Aorta (tissue), 5 donors: Measurements from ENCODE around the gene STRADA. TPM values are rescaled to one million over a fixed set of nuclear protein-coding genes. Genes with fewer than 3 reads are reported as not detected.
"Not testable (repeated sequence)": the region's sequence is repeated elsewhere in the genome, so short reads cannot be mapped to it uniquely, and the experiment has no call there.

Experiments
- ATAC-seq: fragments of 200-7000 bp; cut with Tn5 transposase; one replicate; pipeline ENCODE4 v1.9.1; 2022; ENCODE audit warnings: moderate library complexity; ENCODE audit not compliant: low FRiP score
- DNase-seq, 2 donors: peaks; one replicate each; pipeline ENCODE4 v3.0.0-alpha.2; 2020
- H3K27ac ChIP-seq, 2 donors: one replicate each; pipeline ENCODE4 v1.5.1; 2013; ENCODE audit warnings: low read length in 2 of 2, mild to moderate bottlenecking in 2 of 2, moderate library complexity in 2 of 2, control low read depth in 1 of 2, inconsistent platforms in 1 of 2, low read depth in 1 of 2
- H3K27me3 ChIP-seq, 2 donors: one replicate each; pipeline ENCODE4 v1.6.1; 2013; ENCODE audit warnings: control low read depth in 1 of 2, low read length in 1 of 2, mild to moderate bottlenecking in 1 of 2, moderate library complexity in 1 of 2; ENCODE audit not compliant: insufficient read depth in 2 of 2, control insufficient read depth in 1 of 2
- H3K36me3 ChIP-seq, 2 donors: one replicate each; pipeline ENCODE4 v1.6.1; 2013; ENCODE audit warnings: control low read depth in 1 of 2, low read length in 1 of 2, mild to moderate bottlenecking in 1 of 2; ENCODE audit not compliant: insufficient read depth in 2 of 2, control insufficient read depth in 1 of 2
- H3K4me1 ChIP-seq, 2 donors: one replicate each; pipeline ENCODE4 v1.6.1; 2013; ENCODE audit warnings: low read length in 2 of 2, control low read depth in 1 of 2, mild to moderate bottlenecking in 1 of 2, moderate library complexity in 1 of 2; ENCODE audit not compliant: insufficient read depth in 2 of 2, control insufficient read depth in 1 of 2
- H3K4me3 ChIP-seq, 2 donors: one replicate each; pipeline ENCODE4 v1.5.1; 2013; ENCODE audit warnings: low read length in 2 of 2, control low read depth in 1 of 2, mild to moderate bottlenecking in 1 of 2
- H3K9me3 ChIP-seq: one replicate; pipeline ENCODE4 v1.6.1; 2013; ENCODE audit warnings: mild to moderate bottlenecking, low read length; ENCODE audit not compliant: control insufficient read depth
- WGBS, 2 donors: extraction: QIAGEN DNeasy Blood & Tissue Kit; methylation state at CpG; one replicate each; pipeline ENCODE4 v1.1.7; 2013; 5-methylcytosine and 5-hydroxymethylcytosine counted together
- intact Hi-C, 2 donors: fragments of 100-400 bp; cut with DNase I; formaldehyde crosslinking; loops; one replicate each; pipeline versions ENCODE4 v1.14.2 to v1.15.0; 2022
- polyA plus RNA-seq, 2 donors: library from polyadenylated mRNA; stranded (reverse); fragments of 200-250 nt; gene quantifications; one replicate each; pipeline ENCODE4 v1.2.3, GENCODE V29; 2013
- total RNA-seq, 2 donors: library from RNA; stranded (reverse); fragmentation: NEBNext Ultra II Directional; extraction: Animal tissue kit (Norgen Biotek cat#: 25700); gene quantifications; one replicate each; pipeline ENCODE4 v1.2.1, GENCODE V29; 2021
- donor health status: healthy with polysubstance abuse.
- donor health status: Bipolar disorder and iron deficiency.
- donor health status: DM: no; HTN: no; CAD: no.
- donor health status: DM: no; HTN: no; CAD: no.
- donor health status: DM: yes; HTN: yes; CAD: no.

Gene STRADA
- total and polyA plus RNA-seq, 4 donors, result 10.8 to 63.8 (median 41.0) TPM

DNA sequence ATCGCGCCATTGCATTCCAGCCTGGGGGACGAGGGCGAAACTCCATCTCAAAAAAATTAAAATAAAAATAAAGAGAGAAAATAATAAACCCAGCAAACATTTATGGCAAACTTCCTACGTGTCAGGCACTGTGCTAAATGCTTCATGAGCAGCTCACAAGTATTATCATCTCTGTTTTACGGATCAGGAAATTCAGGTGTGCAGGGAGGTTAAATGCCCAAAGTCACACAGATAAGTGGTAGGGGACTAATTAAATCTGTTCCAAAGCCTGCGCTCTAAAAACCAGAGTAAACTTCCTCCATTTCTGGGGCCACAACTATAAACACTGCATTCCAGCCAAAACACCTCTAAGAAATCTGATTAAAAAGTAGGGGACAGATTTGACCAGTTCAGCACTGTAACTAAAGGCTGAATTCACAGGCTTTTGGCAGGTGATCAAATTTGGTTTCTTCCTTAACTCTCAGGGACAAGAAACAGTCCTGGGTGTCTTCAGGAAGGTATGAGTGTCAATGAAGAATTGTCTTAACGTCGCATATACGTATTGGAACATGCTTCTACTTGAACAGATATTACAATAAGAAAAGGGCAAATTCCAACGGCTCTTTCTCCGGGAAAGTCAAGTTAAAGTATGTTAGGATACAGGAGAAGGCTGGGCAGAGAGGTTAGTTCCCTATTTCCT, 996 bp downstream of the STRADA start:
- no peaks in the 10 kb centered on the region for H3K9me3 ChIP-seq
- intact Hi-C loops, result loop anchor here in 1 of 2 donors (5.0 kb wide), 1 partner anchor 63 kb away; no protein-coding TSS in a partner anchor
- ATAC-seq, result no peak
- WGBS, 2 donors, result 36 to 38% methylated on average over 12 of the region's 12 CpGs
- peak overlapping the region; percentile 56 to 60 for H3K4me3 ChIP-seq
- H3K4me1 ChIP-seq, result no peaks in the 10 kb centered on the region
- H3K27me3 ChIP-seq, result no peaks in the 10 kb centered on the region
- peak overlapping the region in 1 of 2 donors; percentile 84 for H3K27ac ChIP-seq
- no peak for DNase-seq
- H3K36me3 ChIP-seq, result no peaks in the 10 kb centered on the region

DNA sequence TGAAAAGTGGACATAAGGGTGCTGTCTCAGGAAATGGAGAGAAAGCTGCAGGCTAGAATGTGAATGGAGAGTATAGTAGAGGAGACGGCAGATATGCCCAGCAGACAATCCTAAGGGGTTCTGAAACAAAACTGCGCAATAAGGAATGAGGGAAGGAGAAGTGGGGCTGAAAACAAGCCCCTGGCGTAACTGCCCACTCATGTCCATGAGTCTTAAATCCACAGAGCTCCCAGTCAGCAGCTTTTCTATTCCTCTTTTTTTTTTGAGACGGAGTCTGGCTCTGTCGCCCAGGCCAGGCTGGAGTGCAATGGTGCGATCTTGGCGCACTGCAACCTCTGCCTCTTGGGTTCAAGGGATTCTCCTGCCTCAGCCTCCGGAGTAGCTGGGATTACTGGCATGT, 5.9 kb downstream of the STRADA start:
- no peak for DNase-seq
- H3K9me3 ChIP-seq, result no peaks in the 10 kb centered on the region
- no peaks in the 10 kb centered on the region for H3K36me3 ChIP-seq
- no peak for ATAC-seq
- no peaks in the 10 kb centered on the region for H3K4me1 ChIP-seq
- intact Hi-C loops, result no loop called here
- H3K27me3 ChIP-seq, result no peaks in the 10 kb centered on the region
- no peak overlapping the region for H3K27ac ChIP-seq
- 95 to 96% methylated on average over 8 of the region's 8 CpGs for WGBS, 2 donors
- H3K4me3 ChIP-seq, result no peak overlapping the region

DNA sequence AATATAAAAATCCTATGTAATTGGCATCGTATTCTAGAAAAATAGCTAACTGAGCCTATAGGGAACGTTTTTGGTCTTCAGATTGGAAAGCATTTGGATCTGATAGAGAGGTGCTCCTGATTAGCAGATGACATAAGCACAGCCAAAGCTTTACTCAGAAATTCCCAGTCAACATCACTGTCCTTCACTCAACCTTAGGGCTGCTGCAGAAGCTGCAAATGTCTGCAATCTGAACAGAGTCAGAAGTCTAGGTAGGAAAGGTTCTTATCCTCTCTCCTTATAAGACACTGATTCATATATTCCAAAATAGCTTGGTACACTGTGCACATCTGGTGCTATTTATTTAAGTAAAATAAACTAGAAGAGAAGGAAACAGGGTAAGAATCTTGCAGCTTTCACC, 19.2 kb downstream of the STRADA start:
- no peak overlapping the region for H3K27ac ChIP-seq
- no peak for DNase-seq
- no peaks in the 10 kb centered on the region for H3K27me3 ChIP-seq
- WGBS, 2 donors, result 46 to 55% methylated on average over 2 of the region's 2 CpGs
- no peak for ATAC-seq
- H3K4me3 ChIP-seq, result no peak overlapping the region
- H3K9me3 ChIP-seq, result no peaks in the 10 kb centered on the region
- no peaks in the 10 kb centered on the region for H3K36me3 ChIP-seq
- no peaks in the 10 kb centered on the region for H3K4me1 ChIP-seq
- intact Hi-C loops, result no loop called here

DNA sequence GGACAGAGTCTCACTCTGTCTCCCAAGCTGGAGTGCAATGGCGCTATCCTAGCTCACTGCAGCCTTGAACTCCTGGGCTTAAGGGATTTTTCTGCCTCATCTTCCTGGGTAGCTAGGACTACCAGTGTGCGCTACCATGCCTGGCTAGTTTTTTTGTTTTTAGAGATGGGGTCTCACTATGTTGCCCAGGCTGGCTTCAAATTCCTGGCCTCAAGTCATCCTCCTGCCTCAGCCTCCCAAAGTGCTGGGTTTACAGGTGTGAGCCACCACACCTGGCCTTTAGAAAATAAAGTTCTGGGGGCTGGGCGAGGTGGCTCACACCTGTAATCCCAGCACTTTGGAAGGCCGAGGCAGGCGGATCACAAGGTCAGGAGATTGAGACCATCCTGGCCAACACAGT, 21.4 kb downstream of the STRADA start:
- H3K27me3 ChIP-seq, H3K36me3 ChIP-seq, H3K27ac ChIP-seq, ATAC-seq, H3K4me1 ChIP-seq, intact Hi-C loops, H3K9me3 ChIP-seq, DNase-seq, H3K4me3 ChIP-seq: not testable (repeated sequence)
- 96 to 100% methylated on average over 5 of the region's 5 CpGs for WGBS, 2 donors

DNA sequence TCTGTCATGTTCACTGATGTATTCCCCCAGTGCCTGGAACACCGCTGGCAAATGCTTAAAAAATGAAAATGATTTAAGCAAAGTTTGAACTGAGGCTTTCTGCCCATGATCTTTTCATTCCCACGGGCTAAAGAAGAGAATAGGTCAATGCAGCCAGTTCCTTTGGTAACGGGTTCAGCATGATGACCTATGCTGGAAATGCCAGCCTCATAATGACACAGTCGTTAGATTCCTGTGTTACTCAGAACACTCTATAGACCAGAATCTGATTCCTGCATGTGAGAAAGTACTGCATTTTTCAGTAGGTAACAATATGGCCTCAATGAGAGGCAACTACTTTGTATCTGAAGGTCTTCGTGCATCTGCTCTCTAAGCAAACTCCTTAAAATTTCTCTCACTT, 22.6 kb downstream of the STRADA start:
- H3K36me3 ChIP-seq, result no peaks in the 10 kb centered on the region
- no peak overlapping the region for H3K27ac ChIP-seq
- H3K4me3 ChIP-seq, result no peak overlapping the region
- ATAC-seq, result no peak
- no peaks in the 10 kb centered on the region for H3K9me3 ChIP-seq
- WGBS, 2 donors, result 52 to 62% methylated on average over 5 of the region's 5 CpGs
- intact Hi-C loops, result no loop called here
- H3K27me3 ChIP-seq, result no peaks in the 10 kb centered on the region
- H3K4me1 ChIP-seq, result no peaks in the 10 kb centered on the region
- no peak for DNase-seq

DNA sequence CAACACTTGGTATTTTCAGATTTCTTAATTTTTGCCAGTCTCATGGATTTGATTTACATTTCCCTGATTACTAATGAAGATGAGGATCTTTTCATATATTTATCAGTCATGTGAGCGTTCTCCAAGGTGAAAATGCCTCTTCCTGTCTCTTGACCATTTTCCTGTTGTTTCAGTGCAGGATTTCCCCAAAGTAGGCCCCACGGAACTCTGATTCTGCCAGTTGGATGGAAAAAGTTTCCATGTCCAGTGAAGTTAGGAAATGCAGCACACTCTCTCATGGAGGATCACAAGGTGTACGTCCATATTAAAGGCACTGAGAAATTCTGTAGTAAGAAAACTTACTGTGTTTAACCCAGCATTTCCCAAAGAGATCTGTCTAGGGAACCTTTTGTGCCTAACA, 25.2 kb downstream of the STRADA start:
- Histone ChIP-seq H3K36me3 (peaks cover 0 to 3% of the 10 kb centered on the region in 2 donors), H3K9me3 (no peaks in the 10 kb centered on the region), H3K4me1 (no peaks in the 10 kb centered on the region), H3K27ac (no peak overlapping the region), H3K4me3 (no peak overlapping the region), H3K27me3 (no peaks in the 10 kb centered on the region)
- ATAC-seq (no peak), DNase-seq (no peak)
- intact Hi-C loops, result no loop called here
- 90 to 94% methylated on average over 3 of the region's 3 CpGs for WGBS, 2 donors

DNA sequence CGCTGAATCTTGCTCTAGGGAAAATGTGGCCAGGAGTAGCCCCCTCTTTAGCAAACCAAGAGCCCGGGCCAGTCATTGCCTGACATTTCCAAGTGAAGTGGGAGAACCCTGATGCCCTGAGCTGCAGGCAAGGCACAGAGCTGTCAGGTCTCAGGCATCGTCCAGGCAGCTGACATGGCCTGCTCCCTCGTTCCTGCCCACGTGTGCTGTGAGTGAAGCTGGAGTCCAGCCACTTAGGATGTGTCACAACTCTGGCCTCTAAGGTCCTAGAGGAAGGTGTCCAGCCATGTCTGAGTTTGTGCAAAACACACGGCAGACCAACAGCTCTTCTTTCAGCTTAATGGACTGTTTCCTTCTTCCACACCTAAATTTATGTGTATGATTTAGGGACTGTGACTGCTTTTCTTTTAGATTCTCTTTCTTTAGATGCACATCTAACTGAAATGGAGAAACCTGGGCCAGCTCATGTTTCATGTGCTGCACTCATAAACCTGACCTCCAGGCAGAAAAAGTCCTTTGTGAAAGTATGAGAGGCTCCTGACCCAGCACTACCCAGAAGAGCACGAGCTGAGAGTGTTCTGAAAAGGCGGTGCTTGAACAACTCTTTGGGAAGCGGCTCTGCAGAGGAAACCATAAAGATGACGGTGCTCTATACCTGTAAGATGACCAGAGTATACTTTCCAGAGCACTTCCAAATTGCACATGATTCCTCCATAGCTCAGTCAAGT, 26.9 kb downstream of the STRADA start:
- intact Hi-C loops, result no loop called here
- H3K27me3 ChIP-seq, result no peaks in the 10 kb centered on the region
- WGBS, 2 donors, result 58 to 62% methylated on average over 10 of the region's 10 CpGs
- H3K36me3 ChIP-seq, result peaks cover 3 to 7% of the 10 kb centered on the region in 2 donors
- no peak overlapping the region for H3K4me3 ChIP-seq
- ATAC-seq, result peak; percentile 22
- no peaks in the 10 kb centered on the region for H3K4me1 ChIP-seq
- H3K27ac ChIP-seq, result no peak overlapping the region
- no peak for DNase-seq
- no peaks in the 10 kb centered on the region for H3K9me3 ChIP-seq

DNA sequence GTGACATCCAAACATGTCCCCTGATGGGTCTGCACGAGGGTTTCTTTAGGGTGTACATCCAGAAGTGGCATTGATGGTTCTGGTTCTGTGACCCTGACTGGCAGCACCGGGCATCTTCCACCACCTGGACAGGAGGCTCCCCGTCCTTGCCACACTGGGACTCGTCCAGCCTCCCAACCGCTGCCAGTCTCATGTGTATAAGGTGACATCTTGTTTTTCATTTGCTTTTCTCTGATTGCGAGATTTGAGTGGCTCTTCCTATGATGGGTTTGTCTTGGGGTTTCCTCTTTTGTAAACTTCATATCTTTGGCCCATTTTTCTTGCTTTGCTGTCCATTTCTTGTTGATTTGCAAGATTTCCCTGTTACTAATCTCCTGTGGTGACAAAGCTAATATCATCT, 32.5 kb downstream of the STRADA start:
- Histone ChIP-seq H3K27ac (no peak overlapping the region), H3K9me3 (no peaks in the 10 kb centered on the region), H3K4me3 (no peak overlapping the region), H3K36me3 (peaks cover 3 to 15% of the 10 kb centered on the region in 2 donors), H3K27me3 (no peaks in the 10 kb centered on the region), H3K4me1 (no peaks in the 10 kb centered on the region)
- DNase-seq, result peak in 1 of 2 donors; percentile 61
- ATAC-seq, result no peak
- intact Hi-C loops, result no loop called here
- 93 to 94% methylated on average over 6 of the region's 6 CpGs for WGBS, 2 donors

DNA sequence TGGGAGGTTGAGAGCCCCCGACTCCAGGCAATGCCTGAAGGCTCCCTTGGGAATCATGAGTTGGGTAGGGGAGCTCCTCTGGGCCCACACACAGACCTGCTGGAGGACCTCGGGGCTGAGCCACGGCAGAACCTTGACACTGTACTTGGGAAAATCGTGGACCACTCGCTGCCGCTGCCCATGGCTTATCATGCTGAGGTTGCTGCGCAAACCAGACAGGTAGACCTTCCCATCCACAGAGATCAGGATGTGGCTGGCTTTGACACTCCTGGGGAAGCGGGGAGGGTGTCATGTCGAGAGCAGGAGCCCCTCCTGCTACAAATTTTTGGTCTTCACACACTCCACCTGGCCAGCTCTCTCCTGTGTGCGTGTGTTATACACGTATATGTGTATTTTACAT, 34.4 kb downstream of the STRADA start:
- ATAC-seq (no peak), DNase-seq (peak in 1 of 2 donors; percentile 54)
- peaks cover 3 to 13% of the 10 kb centered on the region in 2 donors for H3K36me3 ChIP-seq
- H3K27me3 ChIP-seq, result no peaks in the 10 kb centered on the region
- H3K4me3 ChIP-seq, result no peak overlapping the region
- no peaks in the 10 kb centered on the region for H3K4me1 ChIP-seq
- 84 to 88% methylated on average over 11 of the region's 11 CpGs for WGBS, 2 donors
- intact Hi-C loops, result no loop called here
- no peaks in the 10 kb centered on the region for H3K9me3 ChIP-seq
- H3K27ac ChIP-seq, result no peak overlapping the region
